AG10803 (cell line): ENCODE results near the gene ASIC3.

Experiments
- DNase-seq: peaks from one replicate; pipeline ENCODE4 v3.0.0; 2010; ENCODE audit warnings: low read depth
- H3K4me3 ChIP-seq: 2 replicates; pipeline ENCODE4 v1.5.1; 2011; ENCODE audit warnings: mild to moderate bottlenecking, low read length, control low read depth
- TF ChIP-seq, protein P1 (sequence below): conservative IDR thresholded peaks from 2 replicates; pipeline ENCODE4 v1.5.1; 2011; ENCODE audit warnings: mild to moderate bottlenecking, low read length, control low read depth, inconsistent platforms

Gene ASIC3

GRCh38 chr7:151060113-151060415 is 11.7 kb downstream of the ASIC3 start:
- no peak for DNase-seq
- TF ChIP-seq, protein P1, sequence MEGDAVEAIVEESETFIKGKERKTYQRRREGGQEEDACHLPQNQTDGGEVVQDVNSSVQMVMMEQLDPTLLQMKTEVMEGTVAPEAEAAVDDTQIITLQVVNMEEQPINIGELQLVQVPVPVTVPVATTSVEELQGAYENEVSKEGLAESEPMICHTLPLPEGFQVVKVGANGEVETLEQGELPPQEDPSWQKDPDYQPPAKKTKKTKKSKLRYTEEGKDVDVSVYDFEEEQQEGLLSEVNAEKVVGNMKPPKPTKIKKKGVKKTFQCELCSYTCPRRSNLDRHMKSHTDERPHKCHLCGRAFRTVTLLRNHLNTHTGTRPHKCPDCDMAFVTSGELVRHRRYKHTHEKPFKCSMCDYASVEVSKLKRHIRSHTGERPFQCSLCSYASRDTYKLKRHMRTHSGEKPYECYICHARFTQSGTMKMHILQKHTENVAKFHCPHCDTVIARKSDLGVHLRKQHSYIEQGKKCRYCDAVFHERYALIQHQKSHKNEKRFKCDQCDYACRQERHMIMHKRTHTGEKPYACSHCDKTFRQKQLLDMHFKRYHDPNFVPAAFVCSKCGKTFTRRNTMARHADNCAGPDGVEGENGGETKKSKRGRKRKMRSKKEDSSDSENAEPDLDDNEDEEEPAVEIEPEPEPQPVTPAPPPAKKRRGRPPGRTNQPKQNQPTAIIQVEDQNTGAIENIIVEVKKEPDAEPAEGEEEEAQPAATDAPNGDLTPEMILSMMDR = no peak
- peak overlapping the region; percentile 88 for H3K4me3 ChIP-seq

GRCh38 chr7:151060416-151061212 is 12.3 kb downstream of the ASIC3 start:
- H3K4me3 ChIP-seq = peak overlapping the region; percentile 88
- no peak for DNase-seq
- TF ChIP-seq, protein P1 = 0 out of 2 replicates have a peak, but pooled peaks have one; percentile 7

GRCh38 chr7:151061213-151062110 is 13.1 kb downstream of the ASIC3 start:
- TF ChIP-seq, protein P1 = no peak
- peak overlapping the region; percentile 88 for H3K4me3 ChIP-seq
- DNase-seq = no peak

DNA sequence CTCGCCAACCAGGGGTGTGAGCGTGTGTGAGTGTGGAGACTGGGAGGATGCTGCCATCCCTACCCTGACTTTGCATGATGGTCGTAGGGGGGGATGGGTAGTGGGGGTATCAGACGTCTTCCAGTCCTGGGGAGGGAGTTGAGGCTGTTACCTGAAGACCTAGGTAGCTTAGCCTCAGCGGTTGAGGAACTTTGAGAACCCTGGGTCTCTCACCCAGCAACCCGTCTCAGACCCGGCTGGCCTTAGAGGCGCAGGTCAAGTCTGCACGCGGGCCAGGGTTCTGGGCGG is 13.7 kb downstream of the ASIC3 start:
- peak overlapping the region; percentile 9; the same call in 1 of the 2 replicates for H3K4me3 ChIP-seq
- DNase-seq = no peak
- TF ChIP-seq, protein P1 = no peak

DNA sequence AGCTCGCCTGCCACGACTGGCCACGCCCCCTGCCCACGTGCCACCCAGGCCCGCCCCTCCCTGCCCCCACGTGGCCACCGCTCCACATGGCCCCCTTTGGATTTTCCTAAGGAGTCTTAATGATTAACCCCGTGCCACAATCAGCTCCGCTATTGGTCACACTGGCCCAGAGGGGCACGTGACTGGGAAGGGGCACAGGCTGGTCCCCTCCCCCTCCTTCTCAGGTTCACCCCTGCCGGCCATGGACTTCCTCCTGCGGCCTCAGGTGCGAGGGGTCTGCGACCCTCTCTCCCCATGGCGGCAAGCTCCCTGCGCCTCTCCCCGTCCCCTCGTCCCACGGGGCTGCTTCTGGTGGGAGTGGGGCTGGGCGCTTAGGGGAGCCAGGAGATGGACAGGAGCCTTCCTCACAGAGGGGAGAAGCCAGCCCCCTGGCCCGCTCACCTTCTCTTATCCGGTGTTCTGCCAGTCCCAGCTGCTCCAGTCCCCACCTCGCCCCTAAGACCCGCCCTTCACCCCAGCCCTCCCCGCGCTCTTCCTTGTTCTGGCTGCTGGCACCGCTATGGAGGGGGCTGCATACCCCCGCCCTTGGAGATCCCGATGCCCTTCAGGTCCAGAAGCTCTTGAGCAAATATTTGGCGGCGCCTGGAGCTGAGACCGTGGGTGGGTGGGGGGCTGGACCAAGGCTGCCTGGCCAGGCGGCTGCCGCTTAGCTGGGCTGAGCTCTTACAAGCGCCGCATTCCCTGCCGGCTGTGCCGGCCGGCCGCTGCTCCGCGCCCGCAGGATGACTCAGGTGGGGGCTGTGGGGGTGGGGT is 14.3 kb downstream of the ASIC3 start:
- H3K4me3 ChIP-seq = peak overlapping the region; percentile 29
- DNase-seq = peak; percentile 64

GRCh38 chr7:151063212-151063561 is 14.9 kb downstream of the ASIC3 start:
- DNase-seq = peak; percentile 71
- 0 out of 2 replicates have a peak overlapping the region, but pooled peaks have one; percentile 7 for H3K4me3 ChIP-seq
- TF ChIP-seq, protein P1 = no peak

More for the DNA sequence above, 14.3 kb downstream of the ASIC3 start:
- TF ChIP-seq, protein P1 = no peak
